Measurements from ENCODE around the gene AP2A2.

DNA sequence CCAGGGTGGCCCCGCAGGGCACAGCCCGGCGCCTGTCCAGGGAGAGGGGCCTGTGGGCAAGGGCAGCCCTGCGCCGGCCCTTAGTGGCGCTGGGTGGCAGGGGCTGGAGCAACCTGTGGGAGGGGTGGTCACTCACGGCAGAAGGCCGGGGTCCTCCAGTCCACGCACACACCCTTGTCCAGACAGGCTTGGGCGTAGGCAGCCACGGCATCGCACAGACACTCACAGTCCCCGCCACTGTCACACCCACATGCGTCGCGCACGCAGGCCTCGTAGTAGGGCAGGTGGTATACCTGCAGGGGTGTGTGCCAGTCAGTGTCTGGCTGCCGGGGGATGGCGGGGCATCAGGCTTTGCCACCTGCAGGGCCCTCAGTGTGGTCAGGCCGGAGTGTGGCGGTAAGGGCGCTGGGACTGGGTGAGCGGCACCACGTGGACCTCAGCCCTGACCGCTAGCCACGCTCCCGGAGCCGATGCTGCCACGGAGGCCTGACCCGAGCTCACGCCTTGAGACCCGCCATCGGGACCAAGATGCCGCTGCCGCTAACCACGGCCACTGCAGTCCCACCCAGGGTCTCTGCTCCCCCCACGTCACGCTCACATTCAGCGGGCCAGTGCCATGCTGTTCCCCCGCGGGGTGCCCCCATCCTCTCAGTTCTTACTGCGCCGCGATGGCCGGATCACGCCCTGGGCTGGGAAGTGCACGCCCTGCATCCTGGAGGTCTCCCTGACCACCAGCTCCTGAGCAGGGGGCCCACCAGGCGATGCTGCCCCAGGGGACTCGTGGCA lies 98.3 kb downstream of the AP2A2 start:
- TF ChIP-seq EZH2 (IDR thresholded peaks at IDR 0.05; ENCODE audit: borderline replicate concordance, insufficient read depth, low read depth, low read length, poor library complexity, severe bottlenecking) = no peak
- TF ChIP-seq, protein P1, sequence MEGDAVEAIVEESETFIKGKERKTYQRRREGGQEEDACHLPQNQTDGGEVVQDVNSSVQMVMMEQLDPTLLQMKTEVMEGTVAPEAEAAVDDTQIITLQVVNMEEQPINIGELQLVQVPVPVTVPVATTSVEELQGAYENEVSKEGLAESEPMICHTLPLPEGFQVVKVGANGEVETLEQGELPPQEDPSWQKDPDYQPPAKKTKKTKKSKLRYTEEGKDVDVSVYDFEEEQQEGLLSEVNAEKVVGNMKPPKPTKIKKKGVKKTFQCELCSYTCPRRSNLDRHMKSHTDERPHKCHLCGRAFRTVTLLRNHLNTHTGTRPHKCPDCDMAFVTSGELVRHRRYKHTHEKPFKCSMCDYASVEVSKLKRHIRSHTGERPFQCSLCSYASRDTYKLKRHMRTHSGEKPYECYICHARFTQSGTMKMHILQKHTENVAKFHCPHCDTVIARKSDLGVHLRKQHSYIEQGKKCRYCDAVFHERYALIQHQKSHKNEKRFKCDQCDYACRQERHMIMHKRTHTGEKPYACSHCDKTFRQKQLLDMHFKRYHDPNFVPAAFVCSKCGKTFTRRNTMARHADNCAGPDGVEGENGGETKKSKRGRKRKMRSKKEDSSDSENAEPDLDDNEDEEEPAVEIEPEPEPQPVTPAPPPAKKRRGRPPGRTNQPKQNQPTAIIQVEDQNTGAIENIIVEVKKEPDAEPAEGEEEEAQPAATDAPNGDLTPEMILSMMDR (IDR thresholded peaks at IDR 0.05) = no peak

All from B cell (primary cell).